Measurements from ENCODE around the gene PARD3B. TPM values are rescaled to one million over a fixed set of nuclear protein-coding genes. Genes with fewer than 3 reads are reported as not detected.

The PARD3B gene
- total and polyA plus RNA-seq, 10 of the 15 experiments (the other 5 are each of a cell fraction or from before 2014, with no cell fraction given) = 0.01 to 0.54 (median 0.07) TPM; not detected in 7

- TF ChIP-seq SMARCA5 (IDR thresholded peaks at IDR 0.05) (no peak), ATF3 (IDR thresholded peaks at IDR 0.05; ENCODE audit: borderline replicate concordance, extremely low read depth, low read depth, low read length) (no peak), STAT3 (IDR thresholded peaks at IDR 0.05; ENCODE audit: low read depth, low read length) (no peak)
Observed at GRCh38 chr2:205033431-205033830, 488.2 kb downstream of the PARD3B start (continued).

- in situ Hi-C loops (cut with MboI) = no loop called here
- SMC1A ChIA-PET (ENCODE audit: uncharacterized antibody, unreplicated experiment) = no interaction called here
- ATAC-seq = no peak
- H2AFZ ChIP-seq (ENCODE audit: control insufficient read depth, low read depth, low read length) = no peak overlapping the region
- no peaks in the 10 kb centered on the region for H3K9me3 ChIP-seq (replicated peaks; ENCODE audit: control insufficient read depth, insufficient read depth, low read length)
- no peaks in the 10 kb centered on the region for H3K4me1 ChIP-seq (ENCODE audit: control insufficient read depth, insufficient read depth, low read length)
- BruUV-seq (replicated peaks) = no TSS peak
- no peak overlapping the region for H3K4me3 ChIP-seq
- no peaks in the 10 kb centered on the region for H3K27me3 ChIP-seq (replicated peaks in 1 of 2; ENCODE audit: control insufficient read depth in 2 of 2, insufficient read depth in 2 of 2, low read length in 1 of 2)
- DNase-seq (ENCODE audit: low read depth, low spot score) = no peak
- no peak for TF ChIP-seq SMARCA5 (IDR thresholded peaks at IDR 0.05)
- TF ChIP-seq SMAD5 (IDR thresholded peaks at IDR 0.05; ENCODE audit: low read depth) = no peak
- TF ChIP-seq KLF5 (IDR thresholded peaks at IDR 0.05; ENCODE audit: partially characterized antibody) = no peak
- no peak for TF ChIP-seq ZNF687 (IDR thresholded peaks at IDR 0.05)
- TF ChIP-seq NR2C2 (IDR thresholded peaks at IDR 0.05; ENCODE audit: borderline replicate concordance, control insufficient read depth, insufficient read length, low read depth) = no peak
- TF ChIP-seq TCF12 (IDR thresholded peaks at IDR 0.05; ENCODE audit: low read depth, low read length) = no peak
- no peak overlapping the region for H3K9ac ChIP-seq (ENCODE audit: control insufficient read depth, insufficient read depth, low read length)
- no peaks in the 10 kb centered on the region for H3K79me2 ChIP-seq (ENCODE audit: control insufficient read depth, insufficient read depth, low read length)
- H3K4me2 ChIP-seq (ENCODE audit: control insufficient read depth, insufficient read depth) = no peak overlapping the region
- no peaks in the 10 kb centered on the region for H3K36me3 ChIP-seq (ENCODE audit: control insufficient read depth in 2 of 2, insufficient read depth in 2 of 2, low read length in 1 of 2)
- intact Hi-C loops (cut with micrococcal nuclease; ENCODE audit: unreplicated experiment) = no loop called here
- POLR2A ChIA-PET = no interaction called here
- CTCF ChIA-PET = no interaction called here
- RAD21 ChIA-PET (ENCODE audit: unreplicated experiment) = no interaction called here
- FAIRE-seq = no peak
- H3K27ac ChIP-seq (ENCODE audit: control insufficient read depth, insufficient read depth) = no peak overlapping the region
- 49% methylated on average over 4 of the region's 4 CpGs for WGBS (ENCODE audit: insufficient coverage, insufficient replicate concordance, low lambda C conversion rate, missing lambda C conversion rate)
- H4K20me1 ChIP-seq (ENCODE audit: control insufficient read depth, insufficient read depth) = no peaks in the 10 kb centered on the region
Observed at GRCh38 chr2:205034034-205034433, 488.8 kb downstream of the PARD3B start.
